Mesothelial cell of epicardium (in vitro differentiated cells): ENCODE results near the gene DUSP19. TPM values are rescaled to one million over a fixed set of nuclear protein-coding genes. Genes with fewer than 3 reads are reported as not detected.

Experiments used
- DNase-seq, 2 experiments: peaks; one replicate each; pipeline ENCODE4 v3.0.0; 2021; ENCODE audit warnings: low spot score in 2 of 2; ENCODE audit not compliant: unreplicated experiment in 2 of 2
- H3K27ac Mint-ChIP-seq: 2 replicates; pipeline ENCODE4 v1.8.0; 2021; ENCODE audit warnings: mixed read lengths
- H3K27me3 Mint-ChIP-seq: 2 replicates; pipeline ENCODE4 v1.8.0; 2021; ENCODE audit warnings: low read depth, mixed read lengths
- H3K36me3 Mint-ChIP-seq: 2 replicates; pipeline ENCODE4 v1.8.0; 2021; ENCODE audit warnings: mixed read lengths
- H3K4me1 Mint-ChIP-seq: 2 replicates; pipeline ENCODE4 v1.8.0; 2021; ENCODE audit warnings: mixed read lengths
- H3K4me3 Mint-ChIP-seq: 2 replicates; pipeline ENCODE4 v1.8.0; 2021; ENCODE audit warnings: mild to moderate bottlenecking, moderate library complexity, mixed read lengths
- H3K9me3 Mint-ChIP-seq: 2 replicates; pipeline ENCODE4 v1.8.0; 2021; ENCODE audit warnings: mixed read lengths
- CTCF ChIP-seq: fragments of 200-600 bp; sonication (generic); IDR thresholded peaks from one replicate; pipeline ENCODE4 v1.5.0; 2021; ENCODE audit warnings: antibody characterized with exemption; ENCODE audit not compliant: unreplicated experiment
- total RNA-seq: library from RNA; stranded (reverse); gene quantifications from 3 replicates; pipeline ENCODE4 v1.2.1, GENCODE V29; 2021

The DUSP19 gene
- total RNA-seq, 1 donor from 2014 or later: 4.3 TPM

DNA sequence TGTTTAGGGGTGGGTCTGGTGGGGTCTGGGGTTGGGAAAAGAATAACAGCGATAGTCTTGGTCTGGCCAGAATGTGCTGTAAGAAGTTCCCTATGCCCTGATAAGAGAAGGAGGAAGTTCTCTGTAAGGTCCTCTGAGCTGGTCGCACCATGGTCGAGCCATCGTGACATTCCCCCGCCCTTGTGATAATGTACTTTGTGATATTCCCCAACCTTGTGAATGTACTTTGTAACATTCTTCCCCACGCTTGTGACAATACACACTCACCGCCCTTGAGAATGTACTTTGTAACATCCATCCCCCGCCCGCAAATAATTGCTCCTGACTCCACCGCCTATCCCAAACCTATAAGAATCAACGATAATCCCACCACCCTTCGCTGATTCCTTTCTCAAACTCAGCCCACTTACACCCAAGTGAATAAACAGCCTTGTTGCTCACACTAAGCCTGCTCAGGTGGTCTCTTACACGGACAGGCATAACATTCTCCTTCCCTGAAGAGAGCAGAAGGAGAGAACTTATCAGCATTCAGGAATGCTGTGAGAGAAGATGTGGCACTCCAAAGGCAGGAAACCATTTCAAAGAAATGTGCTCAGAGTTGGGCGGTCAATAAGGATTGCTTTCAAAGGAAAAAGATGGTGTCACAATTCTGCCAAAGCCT lies 17.8 kb upstream of the DUSP19 start:
- H3K27me3 Mint-ChIP-seq: no peaks in the 10 kb centered on the region
- peaks cover 5% of the 10 kb centered on the region for H3K4me1 Mint-ChIP-seq
- H3K9me3 Mint-ChIP-seq: no peaks in the 10 kb centered on the region
- TF ChIP-seq CTCF: no peak
- no peak overlapping the region for H3K27ac Mint-ChIP-seq
- no peak overlapping the region for H3K4me3 Mint-ChIP-seq
- no peaks in the 10 kb centered on the region for H3K36me3 Mint-ChIP-seq
- no peak for DNase-seq

DNA sequence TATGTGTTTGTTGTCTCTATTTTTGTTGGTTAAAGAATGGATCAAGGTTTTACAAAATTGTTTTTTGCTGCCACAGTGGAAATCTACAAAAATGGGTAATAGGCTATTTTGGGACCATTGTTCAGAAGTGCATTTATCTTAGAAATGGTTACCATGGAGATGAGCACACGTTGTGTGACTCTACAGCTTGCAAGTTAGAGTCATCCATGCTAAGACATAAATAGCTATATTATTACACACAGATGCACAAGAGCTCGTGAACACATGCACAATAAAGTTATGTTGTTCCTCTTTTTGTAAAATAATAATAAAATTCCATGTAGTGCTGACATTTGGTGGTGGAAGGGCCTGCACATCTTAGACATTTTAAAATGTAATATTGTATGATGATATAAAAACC lies 15.5 kb upstream of the DUSP19 start:
- no peak for DNase-seq
- H3K4me3 Mint-ChIP-seq: no peak overlapping the region
- peaks cover 3% of the 10 kb centered on the region for H3K4me1 Mint-ChIP-seq
- TF ChIP-seq CTCF: no peak
- H3K27me3 Mint-ChIP-seq: no peaks in the 10 kb centered on the region
- no peaks in the 10 kb centered on the region for H3K9me3 Mint-ChIP-seq
- H3K27ac Mint-ChIP-seq: no peak overlapping the region
- no peaks in the 10 kb centered on the region for H3K36me3 Mint-ChIP-seq

DNA sequence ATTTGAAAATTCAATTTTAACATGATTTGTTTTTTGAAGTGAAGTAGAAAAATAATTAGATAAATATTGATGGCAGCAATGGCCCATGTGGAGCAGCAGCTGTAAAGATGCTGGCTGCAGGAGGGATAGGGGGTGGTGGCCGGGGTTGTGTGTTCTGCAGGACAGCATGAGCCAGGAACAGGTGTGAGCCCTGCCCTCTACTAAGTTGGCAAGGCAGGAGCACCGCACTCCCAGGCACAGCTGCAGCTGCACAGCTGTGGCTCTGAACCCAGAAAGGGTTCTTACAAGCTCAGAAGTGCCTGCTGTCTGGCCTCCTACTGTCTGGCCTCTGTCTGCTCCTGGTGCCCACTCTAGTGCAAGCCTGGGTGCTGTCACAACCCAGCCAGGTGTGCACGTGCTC lies 10.0 kb upstream of the DUSP19 start:
- Mint-ChIP-seq H3K4me1 (no peaks in the 10 kb centered on the region), H3K27me3 (no peaks in the 10 kb centered on the region), H3K27ac (no peak overlapping the region), H3K36me3 (no peaks in the 10 kb centered on the region), H3K9me3 (no peaks in the 10 kb centered on the region), H3K4me3 (no peak overlapping the region)
- no peak for DNase-seq
- no peak for TF ChIP-seq CTCF

DNA sequence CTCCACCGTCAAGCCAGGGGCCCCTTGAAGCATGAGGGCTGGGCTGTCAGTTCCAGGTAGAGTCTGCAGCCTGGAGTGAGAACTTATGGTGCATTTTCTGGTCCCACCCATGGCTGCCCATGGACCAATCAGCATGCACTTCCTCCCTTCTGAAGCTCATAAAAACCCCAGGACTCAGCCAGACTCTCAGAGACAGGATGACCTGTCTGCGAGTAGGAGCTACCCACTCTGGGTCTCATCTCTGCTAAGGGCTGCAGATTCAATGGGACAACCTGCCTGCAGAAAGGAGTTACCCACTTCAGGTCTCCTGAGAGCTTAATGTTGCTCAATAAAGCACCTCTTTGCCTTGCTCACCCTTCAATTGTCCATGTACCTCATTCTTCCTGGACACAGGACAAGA lies 9.4 kb upstream of the DUSP19 start:
- Mint-ChIP-seq H3K9me3 (no peaks in the 10 kb centered on the region), H3K27me3 (no peaks in the 10 kb centered on the region), H3K4me1 (no peaks in the 10 kb centered on the region), H3K4me3 (no peak overlapping the region), H3K27ac (no peak overlapping the region), H3K36me3 (no peaks in the 10 kb centered on the region)
- DNase-seq: no peak
- no peak for TF ChIP-seq CTCF

DNA sequence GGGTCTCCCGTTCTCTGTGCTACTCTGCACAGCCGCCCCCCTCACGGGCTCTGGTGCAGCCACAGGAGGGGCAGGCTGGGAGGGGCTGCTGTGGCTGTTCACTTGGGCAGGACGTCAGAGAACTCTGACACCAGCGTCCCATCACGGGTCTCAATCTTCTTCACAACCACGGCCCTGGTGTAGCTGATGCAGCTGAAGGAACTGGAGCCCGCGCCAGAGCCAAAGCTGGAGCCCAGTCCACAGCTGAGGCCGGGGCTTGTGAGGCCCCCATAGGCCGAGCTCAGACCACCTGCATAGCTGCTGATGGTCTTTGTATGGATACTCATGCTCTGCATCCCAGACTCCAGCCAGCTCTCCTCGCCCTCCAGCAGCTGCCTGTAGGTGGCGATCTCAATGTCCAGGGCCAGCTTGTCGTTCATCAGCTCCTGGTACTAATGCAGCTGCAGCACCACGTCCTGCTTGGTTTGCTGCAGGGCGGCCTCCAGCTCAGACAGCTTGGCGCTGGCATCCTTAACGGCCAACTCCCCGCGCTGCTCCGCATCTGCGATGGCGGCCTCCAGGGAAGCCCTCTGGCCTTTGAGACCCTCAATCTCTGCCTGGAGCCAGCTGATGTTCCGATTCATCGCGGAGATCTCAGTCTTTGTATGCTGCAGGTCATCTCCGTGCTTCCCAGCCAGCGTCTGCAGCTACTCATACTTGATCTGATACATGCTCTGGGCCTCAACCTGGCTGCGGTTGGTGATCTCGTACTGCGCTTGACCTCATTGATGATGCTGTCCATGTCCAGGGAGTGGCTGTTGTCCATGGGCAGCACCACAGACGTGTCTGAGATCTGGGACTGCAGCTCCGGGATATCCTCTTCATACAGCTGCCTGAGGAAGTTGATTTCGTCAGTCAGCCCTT lies 7.4 kb upstream of the DUSP19 start:
- Mint-ChIP-seq H3K4me3 (no peak overlapping the region), H3K9me3 (no peaks in the 10 kb centered on the region), H3K27me3 (no peaks in the 10 kb centered on the region), H3K27ac (no peak overlapping the region), H3K4me1 (no peaks in the 10 kb centered on the region), H3K36me3 (no peaks in the 10 kb centered on the region)
- no peak for DNase-seq
- no peak for TF ChIP-seq CTCF
